HG02981 (cell line): ENCODE data around the gene IL17A.
A peak's percentile ranks its signal among the peaks of the same experiment; 100 is the strongest.

Experiments
- ATAC-seq: cut with Tn5 transposase; IDR thresholded peaks from one replicate; pipeline ENCODE4 v1.9.1; 2021; ENCODE audit warnings: mild to moderate bottlenecking, moderate library complexity; ENCODE audit not compliant: unreplicated experiment

The IL17A gene

DNA sequence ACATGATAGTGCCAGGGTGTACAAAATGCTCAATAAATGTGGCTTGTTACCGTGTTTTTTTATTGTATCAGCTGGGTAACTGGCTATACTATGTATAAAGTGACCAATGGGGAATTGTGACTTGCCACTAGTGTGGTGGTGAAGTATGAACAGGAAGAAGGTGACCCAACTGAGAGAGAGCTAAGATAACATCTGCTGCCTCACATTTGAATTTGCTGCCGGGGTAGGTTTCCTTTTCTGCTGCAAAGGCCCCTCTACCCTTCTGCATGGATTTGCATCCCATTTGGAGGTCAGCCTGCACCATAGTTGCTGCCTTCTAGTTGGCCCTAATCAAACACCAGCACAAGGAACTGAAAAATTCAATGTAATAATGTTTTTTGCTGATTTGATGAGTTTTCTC is 24.1 kb downstream of the IL17A start:
- peak; percentile 72 for ATAC-seq

DNA sequence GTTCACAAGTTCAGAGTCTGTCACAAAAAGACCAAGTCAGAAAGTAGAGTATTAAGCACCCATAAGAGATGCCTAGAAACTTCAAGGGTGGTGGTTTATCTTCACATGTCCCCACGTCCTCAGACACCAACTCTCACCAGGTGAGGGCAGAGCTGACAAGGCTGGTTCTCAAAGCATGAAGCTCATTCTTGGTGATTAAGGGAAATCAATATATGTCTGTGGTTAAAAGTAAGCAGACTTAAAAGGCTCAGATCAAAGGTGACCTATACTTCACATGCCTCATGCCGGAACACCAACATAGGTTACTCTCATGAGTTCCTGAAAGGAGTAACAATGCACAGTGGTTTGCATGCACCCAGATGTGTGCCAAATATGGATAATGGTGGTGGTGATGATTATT is 27.0 kb downstream of the IL17A start:
- ATAC-seq, result no peak

DNA sequence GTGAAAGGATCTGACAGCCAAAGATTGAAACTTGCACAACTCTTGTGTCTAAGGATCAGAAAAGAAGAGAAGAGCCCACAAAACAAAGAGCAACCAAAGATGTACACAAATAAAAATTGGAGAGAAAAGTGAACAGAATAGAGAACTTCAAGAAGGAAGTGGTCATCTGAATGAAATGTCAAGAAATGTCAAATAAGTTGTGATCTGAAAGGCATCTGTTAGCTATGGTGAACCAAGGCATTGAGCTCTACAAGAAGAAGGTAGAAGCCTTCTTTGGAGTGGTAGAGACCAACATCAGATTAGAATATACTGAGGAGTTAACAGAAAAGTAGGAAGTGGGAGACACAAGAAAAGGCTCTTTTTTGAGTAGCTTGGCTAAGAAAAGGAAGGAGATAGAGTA is 29.6 kb downstream of the IL17A start:
- no peak for ATAC-seq

DNA sequence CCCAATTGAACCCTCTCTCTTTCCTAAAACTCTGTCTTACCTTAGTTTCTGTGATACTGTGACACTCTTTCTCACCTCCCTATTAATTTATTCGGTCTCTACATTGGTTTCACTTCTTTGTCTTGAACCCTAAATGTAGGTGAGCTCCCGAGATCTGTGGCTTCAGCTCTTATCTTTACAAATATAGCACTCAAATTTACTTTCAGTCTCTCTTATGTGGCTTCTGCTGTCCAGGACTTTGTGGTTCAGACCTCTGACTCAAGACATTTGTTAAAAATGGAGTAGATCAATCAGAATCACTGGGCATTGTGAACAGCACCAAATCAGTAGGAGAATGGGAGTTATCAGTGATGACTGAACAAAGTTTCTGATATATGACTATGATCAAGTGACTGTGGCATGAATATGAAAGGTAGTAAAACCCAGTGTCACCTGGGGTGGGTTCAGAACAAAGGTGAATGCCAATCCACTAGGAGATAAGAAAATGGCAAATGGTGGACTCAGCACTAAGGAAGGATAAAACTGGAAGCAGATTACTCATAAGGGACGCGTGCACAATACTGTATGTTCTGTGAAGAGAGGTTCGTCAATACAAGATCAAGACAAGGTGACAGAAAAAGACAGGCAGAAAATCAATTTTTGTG is 30.9 kb downstream of the IL17A start:
- ATAC-seq, result no peak

DNA sequence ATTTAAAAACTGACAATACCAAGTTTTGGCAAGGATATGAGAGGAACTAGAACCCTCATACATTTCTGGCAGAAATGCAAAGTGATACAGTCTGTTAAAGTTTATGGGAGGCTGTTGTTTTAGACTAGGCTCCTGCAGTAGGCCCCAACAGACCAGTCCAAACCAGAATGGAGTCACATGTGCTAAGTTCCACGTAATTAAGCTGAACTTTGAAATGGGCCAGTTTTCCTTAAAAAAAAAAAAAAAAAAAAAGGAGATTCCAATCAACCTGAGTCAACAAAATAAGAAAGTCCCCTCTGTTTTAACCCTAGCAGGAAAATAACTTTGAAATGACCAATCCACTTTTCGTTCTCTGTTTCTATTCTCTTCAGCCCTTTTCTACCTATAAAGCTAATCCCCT is 31.6 kb downstream of the IL17A start:
- ATAC-seq, result no peak

DNA sequence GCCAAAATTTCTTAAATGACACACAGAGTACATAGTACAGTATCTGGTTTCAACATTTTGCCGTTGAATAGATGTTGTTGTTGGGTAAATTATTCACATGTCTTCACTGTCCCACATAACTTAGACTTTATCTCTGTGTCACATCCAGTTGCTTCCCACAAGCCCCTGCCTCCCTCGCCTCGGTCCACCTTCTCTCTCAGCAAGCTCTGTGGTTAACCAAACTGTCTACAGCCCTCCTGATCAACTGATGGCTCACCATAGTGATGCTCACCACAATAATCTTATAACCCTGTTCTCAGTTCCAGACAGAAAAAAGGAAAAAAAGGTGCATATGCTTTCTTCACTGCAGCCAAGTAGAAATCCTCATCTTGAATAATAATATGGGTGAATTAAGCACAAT is 35.1 kb downstream of the IL17A start:
- ATAC-seq, result peak; percentile 90

DNA sequence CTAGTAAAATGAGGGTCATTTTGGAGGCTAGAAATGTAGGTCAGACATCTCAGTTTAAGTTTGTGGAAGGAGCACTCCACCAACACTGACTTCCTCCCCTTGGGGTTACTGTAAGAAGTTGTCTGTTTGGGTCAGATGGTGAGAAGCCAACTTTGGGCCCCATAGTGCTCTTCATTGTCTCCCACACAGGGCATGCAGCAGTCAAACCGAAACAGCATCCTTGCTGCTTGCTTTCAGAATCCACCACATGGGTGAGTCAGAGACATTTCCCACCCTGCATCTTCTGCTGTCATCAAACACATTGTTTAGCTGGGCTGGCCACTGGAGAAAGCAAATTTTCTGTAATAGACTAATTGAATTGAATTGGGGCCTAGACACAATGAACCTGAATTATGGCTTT is 41.3 kb downstream of the IL17A start:
- ATAC-seq, result peak; percentile 99

DNA sequence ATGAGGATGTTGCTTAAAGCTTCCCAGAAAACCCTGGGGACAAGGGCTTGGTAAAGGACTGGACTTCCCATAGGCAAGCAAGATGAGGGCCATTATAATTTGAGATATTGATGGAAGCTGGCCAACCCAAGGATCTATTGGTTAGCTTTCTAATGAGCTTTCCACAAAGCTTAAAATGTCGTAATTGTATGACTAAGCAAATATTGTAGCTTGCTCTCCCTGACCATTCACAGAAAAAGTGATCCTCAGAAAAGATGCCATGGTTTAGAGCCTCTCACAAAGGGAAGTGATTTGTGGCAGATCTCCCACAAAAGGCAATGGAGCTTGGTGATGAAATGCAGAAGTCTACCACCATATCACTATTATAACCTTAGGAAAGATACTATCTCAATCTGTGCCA is 44.5 kb downstream of the IL17A start:
- no peak for ATAC-seq

DNA sequence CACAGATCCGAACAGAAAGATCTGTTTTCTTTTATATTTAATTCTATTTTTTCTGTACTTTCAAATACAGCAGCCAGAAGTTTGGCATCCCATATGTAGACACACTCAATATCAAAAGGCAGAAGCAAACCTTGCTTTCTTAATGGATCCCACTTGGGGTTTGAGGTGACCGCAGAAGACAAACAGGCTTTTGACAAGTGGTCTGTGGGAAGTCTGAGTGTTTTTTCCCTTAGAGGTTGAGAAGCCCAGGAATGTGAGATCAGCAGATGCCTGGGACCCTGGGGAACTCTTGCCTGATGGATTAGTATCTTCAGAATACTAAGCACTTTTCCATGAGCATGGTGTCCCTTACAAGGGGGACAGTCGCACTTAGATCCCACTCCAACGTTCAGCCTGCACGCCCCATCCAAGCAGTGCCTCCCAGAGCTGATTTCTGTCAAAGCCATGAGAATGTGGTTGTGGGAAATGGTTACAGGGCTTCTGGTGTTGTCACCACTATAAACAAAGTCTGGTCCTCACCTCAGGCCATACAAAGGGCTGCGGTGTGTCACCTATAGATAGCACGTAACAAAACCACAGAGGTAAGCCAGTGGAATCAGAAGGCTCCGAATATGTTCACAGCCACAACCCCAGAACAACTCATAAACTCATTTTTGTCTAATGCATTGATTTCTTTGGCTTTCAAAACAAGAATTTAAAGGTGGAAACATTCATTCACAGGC is 45.4 kb downstream of the IL17A start:
- no peak for ATAC-seq

DNA sequence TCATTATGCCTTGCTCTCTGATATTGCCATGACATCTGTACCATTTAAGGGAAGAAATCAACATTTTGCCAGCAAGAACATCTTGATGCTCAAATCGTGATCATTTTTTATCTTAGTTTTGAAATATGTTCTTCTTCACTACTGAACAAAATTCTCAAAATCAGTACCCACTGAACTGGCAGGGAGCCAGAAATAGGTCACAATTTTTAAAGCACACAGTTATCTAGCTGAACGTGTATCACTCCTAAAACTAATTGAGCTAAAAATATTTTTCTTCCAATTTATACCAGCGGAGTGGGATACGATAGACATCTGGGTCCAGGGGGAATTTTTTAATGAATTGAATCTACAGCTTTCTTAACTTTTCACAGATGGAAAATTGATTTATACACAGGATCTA is 46.8 kb downstream of the IL17A start:
- no peak for ATAC-seq

DNA sequence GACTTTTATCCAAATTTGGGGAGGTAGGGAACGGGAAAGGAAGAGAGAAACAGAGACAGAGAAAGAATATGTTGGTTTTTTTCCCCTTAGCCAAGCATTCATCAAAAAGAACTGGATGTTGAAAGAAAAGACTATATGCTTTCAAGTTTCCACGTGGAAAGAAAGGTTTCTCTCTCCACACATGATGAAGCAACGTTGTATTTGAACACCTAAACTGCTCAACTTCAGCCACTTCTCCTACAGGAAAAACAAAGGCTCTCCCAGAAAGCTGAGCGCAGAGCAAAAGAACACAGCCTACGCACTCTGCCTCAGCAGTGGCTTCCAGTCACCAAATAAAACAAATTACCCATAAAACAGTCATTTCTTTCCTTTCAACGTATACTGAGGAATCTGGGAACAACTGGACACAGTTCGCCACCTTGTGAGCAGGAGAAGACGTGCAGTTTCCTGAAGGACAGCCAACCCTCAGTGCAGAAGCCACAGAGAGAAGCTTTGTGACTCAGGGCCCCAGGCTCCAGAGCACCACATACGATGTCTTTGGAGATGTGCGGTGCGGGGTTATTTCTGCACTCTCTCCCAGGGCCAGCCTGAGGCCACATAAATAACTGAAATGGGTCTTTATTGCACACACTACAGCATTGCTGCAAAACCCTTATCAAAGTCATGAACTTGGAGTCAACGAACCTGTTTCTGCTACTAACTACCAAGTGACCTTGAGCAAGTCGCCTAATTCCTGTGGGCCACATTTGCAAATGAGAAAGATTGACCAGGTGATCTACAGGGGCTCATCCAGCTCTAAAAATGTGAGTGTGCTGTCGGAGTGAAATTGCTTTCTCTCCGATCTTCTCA is 48.0 kb downstream of the IL17A start:
- ATAC-seq, result peak; percentile 67
